HEK293T (cell line): Measurements from ENCODE around the gene SLC52A1.

Source experiments
- BHLHE40 ChIP-seq: fragments of 450-650 bp; IDR thresholded peaks from 2 replicates; pipeline ENCODE4 v1.6.1; 2016; ENCODE audit warnings: mild to moderate bottlenecking, moderate library complexity, borderline replicate concordance
- FOXA1 ChIP-seq: fragments of 450-650 bp; IDR thresholded peaks from 2 replicates; pipeline ENCODE4 v1.6.1; 2016; ENCODE audit warnings: mild to moderate bottlenecking
- FOXM1 ChIP-seq: fragments of 450-650 bp; IDR thresholded peaks from 2 replicates; pipeline ENCODE4 v1.6.1; 2017; ENCODE audit warnings: mild to moderate bottlenecking, borderline replicate concordance
- L3MBTL2 ChIP-seq: fragments of 450-650 bp; conservative IDR thresholded peaks from 2 replicates; pipeline ENCODE4 v1.6.1; 2016; ENCODE audit warnings: mild to moderate bottlenecking
- SP1 ChIP-seq: fragments of 450-650 bp; IDR thresholded peaks from 2 replicates; pipeline ENCODE4 v1.6.1; 2017

DNA sequence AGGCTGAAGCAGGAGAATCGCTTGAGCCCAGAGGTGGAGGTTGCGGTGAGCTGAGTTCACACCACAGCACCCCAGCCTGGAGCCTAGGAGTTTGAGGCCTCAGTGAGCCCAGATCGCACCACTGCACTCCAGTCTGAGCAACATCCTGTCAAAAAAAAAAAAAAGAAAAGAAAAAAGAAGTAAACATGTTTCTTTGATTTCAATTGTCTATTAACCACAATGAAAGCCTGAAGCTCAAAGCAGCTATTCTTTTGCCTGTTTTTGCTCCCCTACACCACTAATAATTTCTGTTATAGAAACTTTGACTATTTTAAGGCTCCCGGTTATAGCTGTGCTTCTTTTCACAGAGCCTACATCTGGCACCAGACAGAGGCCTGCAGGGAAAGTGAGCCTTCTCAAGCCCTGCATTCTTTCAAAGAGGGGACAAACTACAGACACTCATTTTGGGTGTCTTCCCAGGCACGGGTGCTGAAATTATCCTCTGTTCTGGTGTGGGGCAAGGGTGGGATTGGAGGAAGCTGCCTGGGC, 14.2 kb upstream of the SLC52A1 start:
- no peak for TF ChIP-seq BHLHE40
- TF ChIP-seq FOXM1: no peak
- TF ChIP-seq SP1: no peak
- no peak for TF ChIP-seq L3MBTL2
- no peak for TF ChIP-seq FOXA1
